Neural cell (in vitro differentiated cells): ENCODE data around the gene TENT4B.

ENCODE experiments used
- CTCF ChIP-seq: fragments of 450-650 bp; IDR thresholded peaks from 2 replicates; pipeline ENCODE4 v1.5.1; 2014; ENCODE audit warnings: antibody characterized with exemption, mild to moderate bottlenecking, moderate library complexity; ENCODE audit not compliant: poor library complexity, severe bottlenecking
- POLR2AphosphoS5 ChIP-seq: IDR thresholded peaks from 2 replicates; pipeline ENCODE4 v1.6.1; 2012
- RAD21 ChIP-seq: fragments of 450-650 bp; conservative IDR thresholded peaks from 2 replicates; pipeline ENCODE4 v1.6.1; 2014; ENCODE audit warnings: antibody characterized with exemption, mild to moderate bottlenecking, moderate library complexity
- REST ChIP-seq: IDR thresholded peaks from 2 replicates; pipeline ENCODE4 v1.6.1; 2012; ENCODE audit warnings: borderline replicate concordance

GRCh38 chr16:50178491-50178941, 25.4 kb downstream of the TENT4B start:
- TF ChIP-seq CTCF, result no peak
- TF ChIP-seq RAD21, result no peak
- no peak for TF ChIP-seq POLR2AphosphoS5
- no peak for TF ChIP-seq REST
